Activated CD4-positive, alpha-beta T cell treated with anti-CD3 and anti-CD28 coated beads for 36 hours (primary cell): ENCODE measurements around the gene GRAMD4. TPM values are rescaled to one million over a fixed set of nuclear protein-coding genes. Genes with fewer than 3 reads are reported as not detected.
"Not testable (repeated sequence)": the region's sequence is repeated elsewhere in the genome, so short reads cannot be mapped to it uniquely, and the experiment has no call there.

Experiments used
- ATAC-seq: fragments of 200-7000 bp; cut with Tn5 transposase; one replicate; pipeline ENCODE4 v1.10.0; 2021; ENCODE audit warnings: mild to moderate bottlenecking, moderate library complexity
- CTCF ChIA-PET: fragments of 350-600 bp; sonication (Branson Sonifier 250); formaldehyde crosslinking; loops from one replicate; lab custom pipeline; 2021; ENCODE audit warnings: antibody characterized with exemption; lab: Charles Lee
- POLR2A ChIA-PET: fragments of 350-600 bp; sonication (Branson Sonifier 250); formaldehyde crosslinking; loops from one replicate; lab custom pipeline; 2021; ENCODE audit warnings: antibody characterized with exemption, inconsistent platforms; lab: Charles Lee
- DNase-seq: peaks from one replicate; pipeline ENCODE4 v3.0.0-alpha.2; 2020
- H3K27ac Mint-ChIP-seq: one replicate; pipeline ENCODE4 v1.8.0; 2021; ENCODE audit warnings: mixed read lengths
- H3K27me3 Mint-ChIP-seq: one replicate; pipeline ENCODE4 v1.8.0; 2021; ENCODE audit warnings: mixed read lengths
- H3K36me3 Mint-ChIP-seq: one replicate; pipeline ENCODE4 v1.8.0; 2021; ENCODE audit warnings: low read depth, mixed read lengths
- H3K4me1 Mint-ChIP-seq: one replicate; pipeline ENCODE4 v1.8.0; 2021; ENCODE audit warnings: mixed read lengths
- H3K4me3 Mint-ChIP-seq: one replicate; pipeline ENCODE4 v1.8.0; 2021; ENCODE audit warnings: mild to moderate bottlenecking, moderate library complexity, mixed read lengths
- H3K9me3 Mint-ChIP-seq: one replicate; pipeline ENCODE4 v1.8.0; 2021; ENCODE audit warnings: low read depth, mixed read lengths
- intact Hi-C, 2 experiments: fragments of 100-400 bp; cut with DNase I in 1 of 2; cut with micrococcal nuclease in 1 of 2; formaldehyde crosslinking; loops; one replicate each; pipeline versions ENCODE4 v1.14.2 to v1.15.1; 2022 to 2024; cut with DNase I, micrococcal nuclease
- total RNA-seq, 2 experiments: library from RNA; stranded (reverse); gene quantifications; one replicate each; pipeline ENCODE4 v1.2.3, GENCODE V29; 2021

Gene GRAMD4
- total RNA-seq, 2 experiments from 2014 or later, result 25.7 to 40.7 TPM

GRCh38 chr22:46626356-46626755 is 6.2 kb downstream of the GRAMD4 start:
- peaks cover 1% of the 10 kb centered on the region for H3K36me3 Mint-ChIP-seq
- POLR2A ChIA-PET, result no interaction called here
- H3K27me3 Mint-ChIP-seq, result no peaks in the 10 kb centered on the region
- intact Hi-C loops, result no loop called here
- no peak overlapping the region for H3K27ac Mint-ChIP-seq
- ATAC-seq, result no peak
- DNase-seq, result no peak
- H3K9me3 Mint-ChIP-seq, result no peaks in the 10 kb centered on the region
- H3K4me1 Mint-ChIP-seq, result no peaks in the 10 kb centered on the region
- CTCF ChIA-PET, result no interaction called here
- no peak overlapping the region for H3K4me3 Mint-ChIP-seq

GRCh38 chr22:46626911-46627805 is 7.0 kb downstream of the GRAMD4 start:
- intact Hi-C loops, result no loop called here
- H3K36me3 Mint-ChIP-seq, result peaks cover 1% of the 10 kb centered on the region
- H3K4me1 Mint-ChIP-seq, result no peaks in the 10 kb centered on the region
- no peaks in the 10 kb centered on the region for H3K9me3 Mint-ChIP-seq
- ATAC-seq (no peak), DNase-seq (no peak)
- POLR2A ChIA-PET, result no interaction called here
- H3K4me3 Mint-ChIP-seq, result no peak overlapping the region
- H3K27ac Mint-ChIP-seq, result no peak overlapping the region
- no peaks in the 10 kb centered on the region for H3K27me3 Mint-ChIP-seq
- CTCF ChIA-PET, result no interaction called here

GRCh38 chr22:46627806-46628482 is 7.8 kb downstream of the GRAMD4 start:
- H3K36me3 Mint-ChIP-seq, result peaks cover 1% of the 10 kb centered on the region
- CTCF ChIA-PET, result no interaction called here
- intact Hi-C loops, result no loop called here
- H3K27ac Mint-ChIP-seq, result no peak overlapping the region
- ATAC-seq, result no peak
- no peak for DNase-seq
- H3K9me3 Mint-ChIP-seq, result no peaks in the 10 kb centered on the region
- no peaks in the 10 kb centered on the region for H3K4me1 Mint-ChIP-seq
- no peak overlapping the region for H3K4me3 Mint-ChIP-seq
- POLR2A ChIA-PET, result no interaction called here
- H3K27me3 Mint-ChIP-seq, result no peaks in the 10 kb centered on the region

- no peak for DNase-seq
- Mint-ChIP-seq H3K36me3 (peaks cover 1% of the 10 kb centered on the region), H3K9me3 (no peaks in the 10 kb centered on the region), H3K27me3 (no peaks in the 10 kb centered on the region), H3K4me1 (no peaks in the 10 kb centered on the region), H3K4me3 (no peak overlapping the region), H3K27ac (no peak overlapping the region)
- POLR2A ChIA-PET, result no interaction called here
- ATAC-seq, result no peak
- intact Hi-C loops, result no loop called here
- CTCF ChIA-PET, result interaction anchor here (1.0 kb wide), 1 partner anchor 65 kb away, joined by 3 read pairs; no protein-coding TSS in a partner anchor
Measured at GRCh38 chr22:46628756-46629155, 8.6 kb downstream of the GRAMD4 start.

GRCh38 chr22:46629291-46629690 is 9.1 kb downstream of the GRAMD4 start:
- no peak overlapping the region for H3K4me3 Mint-ChIP-seq
- peaks cover 1% of the 10 kb centered on the region for H3K36me3 Mint-ChIP-seq
- intact Hi-C loops, result no loop called here
- H3K4me1 Mint-ChIP-seq, result no peaks in the 10 kb centered on the region
- H3K27me3 Mint-ChIP-seq, result no peaks in the 10 kb centered on the region
- ChIA-PET POLR2A (no interaction called here), CTCF (interaction anchor here (1.0 kb wide), 1 partner anchor 65 kb away, joined by 3 read pairs; no protein-coding TSS in a partner anchor)
- H3K27ac Mint-ChIP-seq, result no peak overlapping the region
- no peak for ATAC-seq
- DNase-seq, result no peak
- no peaks in the 10 kb centered on the region for H3K9me3 Mint-ChIP-seq

- CTCF ChIA-PET, result no interaction called here
Measured at GRCh38 chr22:46631113-46631512, 10.9 kb downstream of the GRAMD4 start.

GRCh38 chr22:46632646-46633249 is 12.6 kb downstream of the GRAMD4 start:
- CTCF ChIA-PET, result no interaction called here
- intact Hi-C loops, result no loop called here

More at GRCh38 chr22:46631113-46631512, 10.9 kb downstream of the GRAMD4 start:
- intact Hi-C loops, result no loop called here
- no peaks in the 10 kb centered on the region for H3K27me3 Mint-ChIP-seq
- no peak overlapping the region for H3K27ac Mint-ChIP-seq
- H3K4me3 Mint-ChIP-seq, result no peak overlapping the region
- no peak for ATAC-seq
- H3K9me3 Mint-ChIP-seq, result no peaks in the 10 kb centered on the region
- POLR2A ChIA-PET, result no interaction called here
- no peaks in the 10 kb centered on the region for H3K4me1 Mint-ChIP-seq
- no peak for DNase-seq
- H3K36me3 Mint-ChIP-seq, result peaks cover 1% of the 10 kb centered on the region

GRCh38 chr22:46633334-46633890 is 13.2 kb downstream of the GRAMD4 start:
- intact Hi-C loops, result no loop called here
- Mint-ChIP-seq H3K27me3 (no peaks in the 10 kb centered on the region), H3K9me3 (no peaks in the 10 kb centered on the region), H3K4me1 (no peaks in the 10 kb centered on the region), H3K36me3 (no peaks in the 10 kb centered on the region), H3K4me3 (no peak overlapping the region), H3K27ac (no peak overlapping the region)
- DNase-seq (no peak), ATAC-seq (no peak)
- ChIA-PET CTCF (no interaction called here), POLR2A (no interaction called here)

More at GRCh38 chr22:46632646-46633249, 12.6 kb downstream of the GRAMD4 start:
- no peak for ATAC-seq
- Mint-ChIP-seq H3K36me3 (no peaks in the 10 kb centered on the region), H3K27me3 (no peaks in the 10 kb centered on the region), H3K4me1 (no peaks in the 10 kb centered on the region), H3K27ac (no peak overlapping the region), H3K4me3 (no peak overlapping the region), H3K9me3 (no peaks in the 10 kb centered on the region)
- DNase-seq, result no peak
- POLR2A ChIA-PET, result no interaction called here

GRCh38 chr22:46634011-46634699 is 14.0 kb downstream of the GRAMD4 start:
- Mint-ChIP-seq H3K36me3 (no peaks in the 10 kb centered on the region), H3K27me3 (no peaks in the 10 kb centered on the region), H3K27ac (no peak overlapping the region), H3K9me3 (no peaks in the 10 kb centered on the region), H3K4me3 (no peak overlapping the region), H3K4me1 (peaks cover 3% of the 10 kb centered on the region)
- no peak for DNase-seq
- intact Hi-C loops, result no loop called here
- CTCF ChIA-PET, result no interaction called here
- POLR2A ChIA-PET, result no interaction called here
- ATAC-seq, result no peak

GRCh38 chr22:46634973-46635685 is 14.9 kb downstream of the GRAMD4 start:
- H3K27me3 Mint-ChIP-seq, CTCF ChIA-PET, H3K4me1 Mint-ChIP-seq: not testable (repeated sequence)

More at GRCh38 chr22:46634973-46635685, 14.9 kb downstream of the GRAMD4 start:
- intact Hi-C loops, H3K36me3 Mint-ChIP-seq, DNase-seq, H3K9me3 Mint-ChIP-seq, ATAC-seq, H3K4me3 Mint-ChIP-seq, H3K27ac Mint-ChIP-seq, POLR2A ChIA-PET: not testable (repeated sequence)
